PC-9 (cell line): ENCODE data around the gene NPTXR.

Source experiments
- EZH2 ChIP-seq: fragments of 200-600 bp; sonication (generic); IDR thresholded peaks from 2 replicates; pipeline ENCODE4 v1.8.0; 2017; ENCODE audit warnings: antibody characterized with exemption, low read depth
- TF ChIP-seq, protein P1 (sequence below): fragments of 200-600 bp; sonication (generic); conservative IDR thresholded peaks from 2 replicates; pipeline ENCODE4 v1.6.1; 2017; ENCODE audit warnings: mixed run types, antibody characterized with exemption, mild to moderate bottlenecking, moderate library complexity

DNA sequence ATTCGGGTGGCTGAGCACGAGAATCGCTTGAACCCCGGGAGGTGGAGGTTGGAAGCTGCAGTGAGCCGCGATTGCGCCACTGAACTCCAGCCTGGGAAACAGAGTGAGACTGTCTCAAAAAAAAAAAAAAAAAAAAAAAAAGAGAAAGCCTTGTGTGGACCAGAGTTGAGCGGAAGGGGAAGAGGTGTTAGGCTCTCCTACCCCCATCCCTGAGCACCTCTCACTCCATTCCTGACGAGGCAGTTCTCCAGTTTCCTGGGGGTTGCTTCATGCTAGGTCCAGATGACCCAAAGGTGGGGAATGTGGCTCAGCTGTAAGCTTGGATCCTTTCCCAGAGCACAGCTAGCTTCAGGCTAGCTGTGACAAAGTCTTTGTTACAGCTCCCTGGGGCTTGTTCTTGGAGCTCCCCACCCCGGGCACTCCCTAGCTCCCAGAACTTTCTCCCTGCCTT is 41.1 kb downstream of the NPTXR start:
- TF ChIP-seq, protein P1, sequence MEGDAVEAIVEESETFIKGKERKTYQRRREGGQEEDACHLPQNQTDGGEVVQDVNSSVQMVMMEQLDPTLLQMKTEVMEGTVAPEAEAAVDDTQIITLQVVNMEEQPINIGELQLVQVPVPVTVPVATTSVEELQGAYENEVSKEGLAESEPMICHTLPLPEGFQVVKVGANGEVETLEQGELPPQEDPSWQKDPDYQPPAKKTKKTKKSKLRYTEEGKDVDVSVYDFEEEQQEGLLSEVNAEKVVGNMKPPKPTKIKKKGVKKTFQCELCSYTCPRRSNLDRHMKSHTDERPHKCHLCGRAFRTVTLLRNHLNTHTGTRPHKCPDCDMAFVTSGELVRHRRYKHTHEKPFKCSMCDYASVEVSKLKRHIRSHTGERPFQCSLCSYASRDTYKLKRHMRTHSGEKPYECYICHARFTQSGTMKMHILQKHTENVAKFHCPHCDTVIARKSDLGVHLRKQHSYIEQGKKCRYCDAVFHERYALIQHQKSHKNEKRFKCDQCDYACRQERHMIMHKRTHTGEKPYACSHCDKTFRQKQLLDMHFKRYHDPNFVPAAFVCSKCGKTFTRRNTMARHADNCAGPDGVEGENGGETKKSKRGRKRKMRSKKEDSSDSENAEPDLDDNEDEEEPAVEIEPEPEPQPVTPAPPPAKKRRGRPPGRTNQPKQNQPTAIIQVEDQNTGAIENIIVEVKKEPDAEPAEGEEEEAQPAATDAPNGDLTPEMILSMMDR: no peak
- TF ChIP-seq EZH2: no peak
